Measurements from ENCODE around the gene PLCL1. TPM values are rescaled to one million over a fixed set of nuclear protein-coding genes. Genes with fewer than 3 reads are reported as not detected.

PLCL1 gene
- total and polyA plus RNA-seq, 10 of the 15 experiments (the other 5 are each of a cell fraction or from before 2014, with no cell fraction given): 0.03 to 1.5 (median 0.22) TPM

- no peak for TF ChIP-seq POLR2AphosphoS5 (IDR thresholded peaks at IDR 0.05; ENCODE audit: low read length)
- TF ChIP-seq MEF2A (IDR thresholded peaks at IDR 0.05; ENCODE audit: insufficient read depth, low read depth, low read length): no peak
- TF ChIP-seq BHLHE40 (IDR thresholded peaks at IDR 0.05; ENCODE audit: borderline replicate concordance in 1 of 2, low read depth in 2 of 2, low read length in 1 of 2): no peak
- no peak for TF ChIP-seq HCFC1 (IDR thresholded peaks at IDR 0.05; ENCODE audit: low read length)
- TF ChIP-seq, protein P1, sequence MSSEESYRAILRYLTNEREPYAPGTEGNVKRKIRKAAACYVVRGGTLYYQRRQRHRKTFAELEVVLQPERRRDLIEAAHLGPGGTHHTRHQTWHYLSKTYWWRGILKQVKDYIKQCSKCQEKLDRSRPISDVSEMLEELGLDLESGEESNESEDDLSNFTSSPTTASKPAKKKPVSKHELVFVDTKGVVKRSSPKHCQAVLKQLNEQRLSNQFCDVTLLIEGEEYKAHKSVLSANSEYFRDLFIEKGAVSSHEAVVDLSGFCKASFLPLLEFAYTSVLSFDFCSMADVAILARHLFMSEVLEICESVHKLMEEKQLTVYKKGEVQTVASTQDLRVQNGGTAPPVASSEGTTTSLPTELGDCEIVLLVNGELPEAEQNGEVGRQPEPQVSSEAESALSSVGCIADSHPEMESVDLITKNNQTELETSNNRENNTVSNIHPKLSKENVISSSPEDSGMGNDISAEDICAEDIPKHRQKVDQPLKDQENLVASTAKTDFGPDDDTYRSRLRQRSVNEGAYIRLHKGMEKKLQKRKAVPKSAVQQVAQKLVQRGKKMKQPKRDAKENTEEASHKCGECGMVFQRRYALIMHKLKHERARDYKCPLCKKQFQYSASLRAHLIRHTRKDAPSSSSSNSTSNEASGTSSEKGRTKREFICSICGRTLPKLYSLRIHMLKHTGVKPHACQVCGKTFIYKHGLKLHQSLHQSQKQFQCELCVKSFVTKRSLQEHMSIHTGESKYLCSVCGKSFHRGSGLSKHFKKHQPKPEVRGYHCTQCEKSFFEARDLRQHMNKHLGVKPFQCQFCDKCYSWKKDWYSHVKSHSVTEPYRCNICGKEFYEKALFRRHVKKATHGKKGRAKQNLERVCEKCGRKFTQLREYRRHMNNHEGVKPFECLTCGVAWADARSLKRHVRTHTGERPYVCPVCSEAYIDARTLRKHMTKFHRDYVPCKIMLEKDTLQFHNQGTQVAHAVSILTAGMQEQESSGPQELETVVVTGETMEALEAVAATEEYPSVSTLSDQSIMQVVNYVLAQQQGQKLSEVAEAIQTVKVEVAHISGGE (CRISPR knock-in tag; IDR thresholded peaks at IDR 0.05): no peak
- TF ChIP-seq ZNF217 (IDR thresholded peaks at IDR 0.05): no peak
- no peak for TF ChIP-seq SMAD1 (IDR thresholded peaks at IDR 0.05; ENCODE audit: low read depth, partially characterized antibody)
- TF ChIP-seq KDM1A (IDR thresholded peaks at IDR 0.05; ENCODE audit: borderline replicate concordance): no peak
- TF ChIP-seq ESRRA (IDR thresholded peaks at IDR 0.05; ENCODE audit: low read length): no peak
- TF ChIP-seq SPI1 (IDR thresholded peaks at IDR 0.05; ENCODE audit: borderline replicate concordance, insufficient read depth, low read depth, low read length): no peak
- TF ChIP-seq, protein P2, sequence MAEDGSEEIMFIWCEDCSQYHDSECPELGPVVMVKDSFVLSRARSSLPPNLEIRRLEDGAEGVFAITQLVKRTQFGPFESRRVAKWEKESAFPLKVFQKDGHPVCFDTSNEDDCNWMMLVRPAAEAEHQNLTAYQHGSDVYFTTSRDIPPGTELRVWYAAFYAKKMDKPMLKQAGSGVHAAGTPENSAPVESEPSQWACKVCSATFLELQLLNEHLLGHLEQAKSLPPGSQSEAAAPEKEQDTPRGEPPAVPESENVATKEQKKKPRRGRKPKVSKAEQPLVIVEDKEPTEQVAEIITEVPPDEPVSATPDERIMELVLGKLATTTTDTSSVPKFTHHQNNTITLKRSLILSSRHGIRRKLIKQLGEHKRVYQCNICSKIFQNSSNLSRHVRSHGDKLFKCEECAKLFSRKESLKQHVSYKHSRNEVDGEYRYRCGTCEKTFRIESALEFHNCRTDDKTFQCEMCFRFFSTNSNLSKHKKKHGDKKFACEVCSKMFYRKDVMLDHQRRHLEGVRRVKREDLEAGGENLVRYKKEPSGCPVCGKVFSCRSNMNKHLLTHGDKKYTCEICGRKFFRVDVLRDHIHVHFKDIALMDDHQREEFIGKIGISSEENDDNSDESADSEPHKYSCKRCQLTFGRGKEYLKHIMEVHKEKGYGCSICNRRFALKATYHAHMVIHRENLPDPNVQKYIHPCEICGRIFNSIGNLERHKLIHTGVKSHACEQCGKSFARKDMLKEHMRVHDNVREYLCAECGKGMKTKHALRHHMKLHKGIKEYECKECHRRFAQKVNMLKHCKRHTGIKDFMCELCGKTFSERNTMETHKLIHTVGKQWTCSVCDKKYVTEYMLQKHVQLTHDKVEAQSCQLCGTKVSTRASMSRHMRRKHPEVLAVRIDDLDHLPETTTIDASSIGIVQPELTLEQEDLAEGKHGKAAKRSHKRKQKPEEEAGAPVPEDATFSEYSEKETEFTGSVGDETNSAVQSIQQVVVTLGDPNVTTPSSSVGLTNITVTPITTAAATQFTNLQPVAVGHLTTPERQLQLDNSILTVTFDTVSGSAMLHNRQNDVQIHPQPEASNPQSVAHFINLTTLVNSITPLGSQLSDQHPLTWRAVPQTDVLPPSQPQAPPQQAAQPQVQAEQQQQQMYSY (CRISPR knock-in tag; IDR thresholded peaks at IDR 0.05): no peak
- TF ChIP-seq SUPT20H (IDR thresholded peaks at IDR 0.05; ENCODE audit: borderline replicate concordance, control insufficient read depth, low read depth, low read length): no peak
- TF ChIP-seq PBX3 (IDR thresholded peaks at IDR 0.05; ENCODE audit: insufficient replicate concordance, low read depth, low read length): no peak
Observed at GRCh38 chr2:197891897-197892442, 87.6 kb downstream of the PLCL1 start (continued).
